ENCODE data around the gene CARD11.

DNA sequence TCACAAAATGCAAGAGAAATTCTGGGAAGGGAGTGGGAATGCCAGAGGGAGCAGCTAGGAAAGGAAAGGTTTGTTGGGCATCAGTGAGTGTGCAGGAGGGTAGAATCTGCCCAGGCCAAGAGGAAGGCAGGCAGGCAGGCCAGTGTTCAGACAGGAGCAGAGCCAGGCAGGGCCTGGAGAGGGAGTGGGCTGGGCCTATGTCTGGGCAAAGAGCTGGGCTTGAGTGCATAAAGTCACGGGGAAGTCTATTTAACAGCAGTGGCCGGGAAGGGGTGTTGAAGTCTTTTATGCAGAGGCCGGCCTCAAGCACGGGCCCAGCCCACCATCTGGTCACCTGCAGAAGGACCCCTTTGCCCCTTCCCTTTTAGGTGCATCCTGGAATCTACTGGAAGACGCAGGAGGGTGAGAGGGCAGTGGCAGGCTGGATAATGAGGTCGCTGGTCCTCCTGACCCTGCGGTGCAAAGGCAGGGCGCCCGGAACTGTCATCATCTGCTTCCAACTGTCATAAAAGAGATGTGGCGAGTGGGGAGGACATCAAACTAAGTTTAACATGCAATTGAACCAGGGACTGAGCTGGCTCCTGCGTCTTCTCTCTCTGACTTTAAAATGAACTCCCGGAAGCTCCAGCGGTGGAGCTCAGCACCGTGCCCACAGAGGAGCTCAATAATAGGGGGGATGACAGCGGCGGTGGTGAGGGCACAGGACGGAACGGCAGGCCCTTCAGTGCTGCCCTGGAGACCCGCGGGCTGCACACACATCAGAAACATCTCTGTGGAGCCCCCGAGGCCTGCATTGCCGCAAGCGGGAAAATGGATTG is 29.5 kb downstream of the CARD11 start:
- TF ChIP-seq POLR2AphosphoS5 (IDR thresholded peaks at IDR 0.05) (no peak), EZH2 (IDR thresholded peaks at IDR 0.05; ENCODE audit: borderline replicate concordance, insufficient read depth, low read length, poor library complexity, severe bottlenecking) (no peak), TAF1 (IDR thresholded peaks at IDR 0.05; ENCODE audit: low read depth) (no peak)
- TF ChIP-seq, protein P1, sequence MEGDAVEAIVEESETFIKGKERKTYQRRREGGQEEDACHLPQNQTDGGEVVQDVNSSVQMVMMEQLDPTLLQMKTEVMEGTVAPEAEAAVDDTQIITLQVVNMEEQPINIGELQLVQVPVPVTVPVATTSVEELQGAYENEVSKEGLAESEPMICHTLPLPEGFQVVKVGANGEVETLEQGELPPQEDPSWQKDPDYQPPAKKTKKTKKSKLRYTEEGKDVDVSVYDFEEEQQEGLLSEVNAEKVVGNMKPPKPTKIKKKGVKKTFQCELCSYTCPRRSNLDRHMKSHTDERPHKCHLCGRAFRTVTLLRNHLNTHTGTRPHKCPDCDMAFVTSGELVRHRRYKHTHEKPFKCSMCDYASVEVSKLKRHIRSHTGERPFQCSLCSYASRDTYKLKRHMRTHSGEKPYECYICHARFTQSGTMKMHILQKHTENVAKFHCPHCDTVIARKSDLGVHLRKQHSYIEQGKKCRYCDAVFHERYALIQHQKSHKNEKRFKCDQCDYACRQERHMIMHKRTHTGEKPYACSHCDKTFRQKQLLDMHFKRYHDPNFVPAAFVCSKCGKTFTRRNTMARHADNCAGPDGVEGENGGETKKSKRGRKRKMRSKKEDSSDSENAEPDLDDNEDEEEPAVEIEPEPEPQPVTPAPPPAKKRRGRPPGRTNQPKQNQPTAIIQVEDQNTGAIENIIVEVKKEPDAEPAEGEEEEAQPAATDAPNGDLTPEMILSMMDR (IDR thresholded peaks at IDR 0.05; ENCODE audit: poor library complexity, severe bottlenecking) = no peak
- TF ChIP-seq, protein P2, sequence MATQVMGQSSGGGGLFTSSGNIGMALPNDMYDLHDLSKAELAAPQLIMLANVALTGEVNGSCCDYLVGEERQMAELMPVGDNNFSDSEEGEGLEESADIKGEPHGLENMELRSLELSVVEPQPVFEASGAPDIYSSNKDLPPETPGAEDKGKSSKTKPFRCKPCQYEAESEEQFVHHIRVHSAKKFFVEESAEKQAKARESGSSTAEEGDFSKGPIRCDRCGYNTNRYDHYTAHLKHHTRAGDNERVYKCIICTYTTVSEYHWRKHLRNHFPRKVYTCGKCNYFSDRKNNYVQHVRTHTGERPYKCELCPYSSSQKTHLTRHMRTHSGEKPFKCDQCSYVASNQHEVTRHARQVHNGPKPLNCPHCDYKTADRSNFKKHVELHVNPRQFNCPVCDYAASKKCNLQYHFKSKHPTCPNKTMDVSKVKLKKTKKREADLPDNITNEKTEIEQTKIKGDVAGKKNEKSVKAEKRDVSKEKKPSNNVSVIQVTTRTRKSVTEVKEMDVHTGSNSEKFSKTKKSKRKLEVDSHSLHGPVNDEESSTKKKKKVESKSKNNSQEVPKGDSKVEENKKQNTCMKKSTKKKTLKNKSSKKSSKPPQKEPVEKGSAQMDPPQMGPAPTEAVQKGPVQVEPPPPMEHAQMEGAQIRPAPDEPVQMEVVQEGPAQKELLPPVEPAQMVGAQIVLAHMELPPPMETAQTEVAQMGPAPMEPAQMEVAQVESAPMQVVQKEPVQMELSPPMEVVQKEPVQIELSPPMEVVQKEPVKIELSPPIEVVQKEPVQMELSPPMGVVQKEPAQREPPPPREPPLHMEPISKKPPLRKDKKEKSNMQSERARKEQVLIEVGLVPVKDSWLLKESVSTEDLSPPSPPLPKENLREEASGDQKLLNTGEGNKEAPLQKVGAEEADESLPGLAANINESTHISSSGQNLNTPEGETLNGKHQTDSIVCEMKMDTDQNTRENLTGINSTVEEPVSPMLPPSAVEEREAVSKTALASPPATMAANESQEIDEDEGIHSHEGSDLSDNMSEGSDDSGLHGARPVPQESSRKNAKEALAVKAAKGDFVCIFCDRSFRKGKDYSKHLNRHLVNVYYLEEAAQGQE (IDR thresholded peaks at IDR 0.05; ENCODE audit: borderline replicate concordance) = no peak
